GM23248 (cell line): ENCODE measurements around the gene PLA2R1. TPM values are rescaled to one million over a fixed set of nuclear protein-coding genes. Genes with fewer than 3 reads are reported as not detected.

ENCODE experiments used
- DNase-seq: peaks from one replicate; pipeline ENCODE4 v3.0.0-alpha.2; 2015
- H2AFZ ChIP-seq: fragments of 200-600 bp; sonication (generic); 2 replicates; pipeline ENCODE4 v1.6.1; 2016; ENCODE audit warnings: antibody characterized with exemption
- H3F3A ChIP-seq: fragments of 200-600 bp; sonication (generic); 2 replicates; pipeline ENCODE4 v1.6.1; 2016; ENCODE audit warnings: mild to moderate bottlenecking, antibody characterized with exemption, mixed run types; ENCODE audit not compliant: insufficient read depth
- H3K27ac ChIP-seq: fragments of 200-600 bp; sonication (generic); 2 replicates; pipeline ENCODE4 v1.5.1; 2016; ENCODE audit warnings: mild to moderate bottlenecking
- H3K27me3 ChIP-seq: fragments of 200-600 bp; sonication (generic); replicated peaks from 2 replicates; pipeline ENCODE4 v1.6.1; 2016; ENCODE audit warnings: mild to moderate bottlenecking; ENCODE audit not compliant: insufficient read depth
- H3K36me3 ChIP-seq: fragments of 200-600 bp; sonication (generic); 2 replicates; pipeline ENCODE4 v1.6.1; 2016; ENCODE audit warnings: low read depth, mild to moderate bottlenecking
- H3K4me1 ChIP-seq: fragments of 200-600 bp; sonication (generic); 2 replicates; pipeline ENCODE4 v1.6.1; 2016; ENCODE audit warnings: mild to moderate bottlenecking; ENCODE audit not compliant: insufficient read depth
- H3K4me2 ChIP-seq: fragments of 200-600 bp; sonication (generic); one replicate; pipeline ENCODE4 v1.6.1; 2016; ENCODE audit warnings: mild to moderate bottlenecking; ENCODE audit not compliant: unreplicated experiment
- H3K4me3 ChIP-seq: fragments of 200-600 bp; sonication (generic); 2 replicates; pipeline ENCODE4 v1.5.1; 2016; ENCODE audit warnings: mild to moderate bottlenecking
- H3K79me2 ChIP-seq: fragments of 200-600 bp; sonication (generic); 2 replicates; pipeline ENCODE4 v1.6.1; 2016; ENCODE audit warnings: mild to moderate bottlenecking; ENCODE audit not compliant: insufficient read depth
- H3K9ac ChIP-seq: fragments of 200-600 bp; sonication (generic); 2 replicates; pipeline ENCODE4 v1.6.1; 2016; ENCODE audit warnings: mild to moderate bottlenecking
- H3K9me2 ChIP-seq: fragments of 200-600 bp; sonication (generic); 2 replicates; pipeline ENCODE4 v1.6.1; 2016; ENCODE audit warnings: mixed run types, mild to moderate bottlenecking, moderate library complexity; ENCODE audit not compliant: insufficient read depth
- H3K9me3 ChIP-seq: fragments of 200-600 bp; sonication (generic); one replicate; pipeline ENCODE4 v1.6.1; 2017; ENCODE audit warnings: low read depth
- H4K20me1 ChIP-seq: fragments of 200-600 bp; sonication (generic); 2 replicates; pipeline ENCODE4 v1.6.0; 2016; ENCODE audit not compliant: insufficient read depth
- EZH2 ChIP-seq: fragments of 200-600 bp; sonication (generic); IDR thresholded peaks from 2 replicates; pipeline ENCODE4 v1.6.1; 2018; ENCODE audit warnings: antibody characterized with exemption, mild to moderate bottlenecking; ENCODE audit not compliant: insufficient read depth, poor library complexity, severe bottlenecking
- EZH2phosphoT487 ChIP-seq: fragments of 200-600 bp; sonication (generic); IDR thresholded peaks from 2 replicates; pipeline ENCODE4 v1.6.1; 2018; ENCODE audit warnings: antibody characterized with exemption, moderate library complexity, mild to moderate bottlenecking, low read depth; ENCODE audit not compliant: insufficient read depth
- WGBS, 2 experiments: methylation state at CpG; one replicate each; pipeline ENCODE4 v1.1.6; 2015 to 2017; ENCODE audit warnings: low lambda C conversion rate in 2 of 2, low coverage in 1 of 2; ENCODE audit errors: missing lambda C conversion rate in 2 of 2; 5-methylcytosine and 5-hydroxymethylcytosine counted together
- in situ Hi-C: fragments of 300-500 bp; cut with MboI; formaldehyde crosslinking; loops from 2 replicates; pipeline ENCODE4 v1.15.0; 2020
- polyA plus RNA-seq: library from polyadenylated mRNA; unstranded; fragments of >200 nt; fragmentation: Nextera tagmentation; extraction: Ambion mirVana; gene quantifications from 2 replicates; pipeline ENCODE4 v1.2.1, GENCODE V29; 2016
- total RNA-seq: library from RNA; depleted of rRNA; stranded (reverse); fragments of >200 nt; shearing (Covaris generic); gene quantifications from 2 replicates; pipeline ENCODE4 v1.2.3, GENCODE V29; 2014

Gene PLA2R1
- total and polyA plus RNA-seq, 2 experiments from 2014 or later: 8.9 to 16.0 TPM

DNA sequence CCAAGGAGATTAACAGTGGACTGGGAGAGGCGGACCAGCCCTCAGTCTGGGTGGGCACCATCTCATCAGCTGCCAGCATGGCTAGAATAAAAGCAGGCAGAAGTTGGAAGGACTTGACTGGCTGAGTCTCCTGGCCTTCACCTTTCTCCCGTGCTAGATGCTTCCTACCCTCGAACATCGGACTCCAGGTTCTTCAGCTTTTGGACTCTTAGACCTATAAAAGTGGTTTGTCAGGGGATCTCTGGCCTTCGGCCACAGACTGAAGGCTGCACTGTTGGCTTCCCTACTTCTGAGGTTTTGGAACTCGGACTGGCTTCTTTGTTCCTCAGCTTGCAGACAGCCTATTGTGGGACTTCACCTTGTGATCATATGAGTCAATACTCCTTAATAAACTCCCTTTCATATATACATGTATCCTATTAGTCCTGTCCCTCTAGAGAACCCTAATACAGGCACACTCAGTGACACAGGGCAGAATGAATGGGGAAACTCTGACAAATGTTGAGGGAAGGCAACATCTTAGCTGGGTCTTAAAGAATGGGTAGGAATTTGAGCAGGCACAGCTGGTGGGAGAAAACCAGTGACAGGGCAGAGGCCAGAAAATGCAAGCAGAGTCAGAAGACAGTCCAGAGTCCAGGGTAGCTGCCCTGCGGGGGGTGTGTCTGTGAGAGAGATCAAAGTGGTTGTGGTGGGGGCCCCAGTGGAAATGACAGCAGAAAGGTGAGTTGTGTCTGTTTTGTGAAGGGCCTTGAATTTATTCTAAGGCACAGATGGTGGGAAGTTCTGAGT is 156.3 kb downstream of the PLA2R1 start:
- Histone ChIP-seq H3K27ac (no peak overlapping the region), H4K20me1 (no peaks in the 10 kb centered on the region), H3K36me3 (no peaks in the 10 kb centered on the region), H3K9ac (no peak overlapping the region), H3K4me2 (no peak overlapping the region), H3K9me2 (no peaks in the 10 kb centered on the region), H3K27me3 (no peaks in the 10 kb centered on the region), H3K79me2 (no peaks in the 10 kb centered on the region), H3K4me3 (no peak overlapping the region), H3K9me3 (no peaks in the 10 kb centered on the region), H2AFZ (no peak overlapping the region), H3K4me1 (no peaks in the 10 kb centered on the region), H3F3A (0 out of 2 replicates have a peak, but pooled peaks cover 5% of the 10 kb centered on the region)
- DNase-seq: no peak
- no peak for TF ChIP-seq EZH2phosphoT487
- TF ChIP-seq EZH2: no peak
- 78 to 83% methylated on average over 7 of the region's 7 CpGs for WGBS, 2 experiments
- in situ Hi-C loops: no loop called here

DNA sequence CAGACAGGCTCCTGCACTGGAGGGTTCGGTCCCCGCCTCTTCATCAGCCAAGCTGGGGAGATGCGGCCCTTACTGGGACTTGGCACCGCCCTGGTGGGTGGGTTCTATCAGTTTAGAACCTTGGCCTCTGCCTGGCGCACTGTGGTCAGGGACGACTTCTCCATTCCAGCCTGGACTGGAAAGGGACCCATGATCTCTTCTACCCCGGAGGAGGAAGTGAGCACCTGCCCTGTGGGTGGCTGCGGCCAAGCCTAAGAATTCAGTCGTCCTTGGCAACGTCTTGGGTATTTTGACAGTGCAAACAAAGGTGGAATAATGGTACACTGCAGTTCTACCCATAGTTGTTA is 157.5 kb downstream of the PLA2R1 start:
- H4K20me1 ChIP-seq: no peaks in the 10 kb centered on the region
- 0 out of 2 replicates have a peak, but pooled peaks cover 5% of the 10 kb centered on the region for H3F3A ChIP-seq
- H3K27me3 ChIP-seq: no peaks in the 10 kb centered on the region
- H3K9me3 ChIP-seq: no peaks in the 10 kb centered on the region
- no peaks in the 10 kb centered on the region for H3K4me1 ChIP-seq
- TF ChIP-seq EZH2phosphoT487 (no peak), EZH2 (no peak)
- in situ Hi-C loops: no loop called here
- no peak overlapping the region for H3K9ac ChIP-seq
- no peak overlapping the region for H3K4me2 ChIP-seq
- DNase-seq: no peak
- H2AFZ ChIP-seq: peak overlapping the region; percentile 95; the same call in 1 of the 2 replicates
- 86 to 91% methylated on average over 10 of the region's 10 CpGs for WGBS, 2 experiments
- H3K27ac ChIP-seq: no peak overlapping the region
- H3K9me2 ChIP-seq: no peaks in the 10 kb centered on the region
- no peaks in the 10 kb centered on the region for H3K79me2 ChIP-seq
- H3K36me3 ChIP-seq: no peaks in the 10 kb centered on the region
- H3K4me3 ChIP-seq: peak overlapping the region; percentile 76; the same call in 1 of the 2 replicates

- no peaks in the 10 kb centered on the region for H3K9me3 ChIP-seq
- H3K4me2 ChIP-seq: peak within 1 kb of the TSS; percentile 97
- H3K4me3 ChIP-seq: peak within 1 kb of the TSS; percentile 76
- no peak within 1 kb of the TSS for H3K27ac ChIP-seq
- 7 to 8% methylated on average over 44 to 62 of the region's 74 CpGs for WGBS, 2 experiments
- no peak for TF ChIP-seq EZH2phosphoT487
- no peak for TF ChIP-seq EZH2
- H3K79me2 ChIP-seq: no peaks in the 10 kb centered on the region
- DNase-seq: peak; percentile 35
- no peaks in the 10 kb centered on the region for H3K4me1 ChIP-seq
- peak within 1 kb of the TSS; percentile 15; the same call in 1 of the 2 replicates for H3K9ac ChIP-seq
- no peaks in the 10 kb centered on the region for H3K36me3 ChIP-seq
- 0 out of 2 replicates have a peak, but pooled peaks cover 5% of the 10 kb centered on the region for H3F3A ChIP-seq
- no peaks in the 10 kb centered on the region for H3K9me2 ChIP-seq
- no peaks in the 10 kb centered on the region for H3K27me3 ChIP-seq
- H2AFZ ChIP-seq: peak within 1 kb of the TSS; percentile 95
- H4K20me1 ChIP-seq: no peaks in the 10 kb centered on the region
- in situ Hi-C loops: no loop called here
Observed at GRCh38 chr2:159904127-159904958, 158.1 kb downstream of the PLA2R1 start, which contains the start of gene LY75. Gene LY75 (minus strand): TSS chr2:159904756.

DNA sequence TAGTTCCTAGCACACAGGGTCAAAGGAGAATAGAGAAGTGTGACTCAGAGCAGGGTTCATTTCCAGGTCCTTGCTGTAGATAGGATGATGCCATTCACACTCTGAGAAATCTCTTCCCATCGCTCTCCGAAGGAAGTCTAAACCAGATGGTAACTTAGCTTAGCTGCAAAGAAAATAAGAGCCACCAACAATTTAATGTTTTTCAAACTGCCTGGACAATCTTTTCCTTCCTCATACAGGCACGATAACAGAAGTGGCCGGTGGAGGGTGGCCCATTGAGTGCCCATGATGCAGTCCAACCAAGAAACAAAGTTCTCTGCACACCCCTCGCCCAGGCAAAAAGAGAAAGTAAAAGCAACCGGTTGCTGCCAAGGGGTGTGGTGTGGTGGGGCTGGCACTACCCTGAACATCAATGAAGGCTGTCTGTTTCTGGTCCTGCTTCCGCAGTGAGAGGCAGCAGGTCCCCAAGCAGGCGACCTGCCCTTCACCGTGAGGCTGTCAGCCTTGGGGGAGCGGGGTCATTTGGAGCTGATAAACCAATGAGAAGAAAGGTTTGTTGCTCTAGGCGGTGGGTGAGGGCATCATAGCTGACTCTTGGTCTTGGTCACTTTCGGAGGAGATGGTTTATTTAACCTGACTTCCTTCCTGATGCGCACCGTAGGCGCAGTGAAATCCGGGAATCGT is 158.8 kb downstream of the PLA2R1 start:
- in situ Hi-C loops: no loop called here

More for the DNA sequence above, 158.8 kb downstream of the PLA2R1 start:
- Histone ChIP-seq H2AFZ (peak overlapping the region; percentile 95), H3K4me3 (peak overlapping the region; percentile 76), H3K9me3 (no peaks in the 10 kb centered on the region), H3K4me2 (peak overlapping the region; percentile 97), H3F3A (0 out of 2 replicates have a peak, but pooled peaks cover 5% of the 10 kb centered on the region), H3K9me2 (no peaks in the 10 kb centered on the region), H3K36me3 (no peaks in the 10 kb centered on the region), H3K79me2 (no peaks in the 10 kb centered on the region), H3K4me1 (no peaks in the 10 kb centered on the region), H3K9ac (peak overlapping the region; percentile 15; the same call in 1 of the 2 replicates), H3K27ac (no peak overlapping the region), H4K20me1 (no peaks in the 10 kb centered on the region), H3K27me3 (no peaks in the 10 kb centered on the region)
- peak; percentile 61 for DNase-seq
- TF ChIP-seq EZH2phosphoT487 (no peak), EZH2 (no peak)
- 4% methylated on average over 17 of the region's 17 CpGs for WGBS, 2 experiments
